Loucy (cell line): ENCODE results near the gene PDK2.

ENCODE experiments used
- CTCF ChIP-seq: fragments of 200-600 bp; sonication (generic); conservative IDR thresholded peaks from 2 replicates; pipeline ENCODE4 v1.5.1; 2014; ENCODE audit warnings: mild to moderate bottlenecking, antibody characterized with exemption, low read length
- EZH2phosphoT487 ChIP-seq: fragments of 200-600 bp; IDR thresholded peaks from 2 replicates; pipeline ENCODE4 v1.6.1; 2018; ENCODE audit warnings: antibody characterized with exemption, mild to moderate bottlenecking, moderate library complexity, borderline replicate concordance

- no peak for TF ChIP-seq CTCF
- TF ChIP-seq EZH2phosphoT487: no peak
These were observed 8.8 kb downstream of the PDK2 start for GRCh38 chr17:50103941-50104340.
